Stimulated activated CD4-positive, alpha-beta T cell treated with anti-CD3 and anti-CD28 coated beads, Interleukin-4, amount 100 ng/mL, for 1 hour (primary cell): ENCODE measurements around the gene KCNK4.

Source experiments
- DNase-seq: peaks from one replicate; pipeline ENCODE4 v3.0.0-alpha.2; 2020

Gene KCNK4

DNA sequence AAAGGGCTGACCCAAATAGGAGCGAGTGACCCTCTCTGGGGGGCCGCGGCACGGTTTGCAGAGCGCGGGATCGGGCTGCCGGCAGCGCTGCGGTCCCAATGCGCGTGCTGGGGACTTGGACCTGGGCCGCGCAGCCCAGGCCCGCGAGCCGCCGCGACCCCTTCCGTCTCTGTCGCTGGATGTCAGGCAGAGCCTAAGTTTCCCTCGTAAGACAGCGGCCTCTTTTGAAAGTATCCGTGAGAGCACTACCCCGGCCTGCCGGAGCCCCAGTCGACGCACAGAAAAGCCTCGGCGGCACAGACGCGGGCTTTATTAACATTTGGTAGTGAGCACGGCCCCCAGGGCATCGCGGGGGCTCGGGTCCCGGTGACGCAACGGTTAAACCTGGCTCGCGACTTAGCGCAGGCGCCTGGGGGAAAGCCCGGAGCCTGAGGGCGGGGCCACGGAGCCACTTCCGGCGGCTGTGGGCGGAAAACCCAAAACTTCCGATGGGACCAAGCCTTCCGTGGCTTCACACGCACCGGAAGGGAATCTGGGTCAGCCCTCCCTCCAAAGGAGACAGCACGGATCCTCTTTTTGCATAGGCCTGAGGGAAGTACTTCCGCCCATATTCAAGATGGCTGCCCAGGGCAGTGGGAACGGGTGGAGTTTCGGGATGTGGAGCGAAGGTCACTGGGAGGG is 21.4 kb upstream of the KCNK4 start:
- peak; percentile 98 for DNase-seq

DNA sequence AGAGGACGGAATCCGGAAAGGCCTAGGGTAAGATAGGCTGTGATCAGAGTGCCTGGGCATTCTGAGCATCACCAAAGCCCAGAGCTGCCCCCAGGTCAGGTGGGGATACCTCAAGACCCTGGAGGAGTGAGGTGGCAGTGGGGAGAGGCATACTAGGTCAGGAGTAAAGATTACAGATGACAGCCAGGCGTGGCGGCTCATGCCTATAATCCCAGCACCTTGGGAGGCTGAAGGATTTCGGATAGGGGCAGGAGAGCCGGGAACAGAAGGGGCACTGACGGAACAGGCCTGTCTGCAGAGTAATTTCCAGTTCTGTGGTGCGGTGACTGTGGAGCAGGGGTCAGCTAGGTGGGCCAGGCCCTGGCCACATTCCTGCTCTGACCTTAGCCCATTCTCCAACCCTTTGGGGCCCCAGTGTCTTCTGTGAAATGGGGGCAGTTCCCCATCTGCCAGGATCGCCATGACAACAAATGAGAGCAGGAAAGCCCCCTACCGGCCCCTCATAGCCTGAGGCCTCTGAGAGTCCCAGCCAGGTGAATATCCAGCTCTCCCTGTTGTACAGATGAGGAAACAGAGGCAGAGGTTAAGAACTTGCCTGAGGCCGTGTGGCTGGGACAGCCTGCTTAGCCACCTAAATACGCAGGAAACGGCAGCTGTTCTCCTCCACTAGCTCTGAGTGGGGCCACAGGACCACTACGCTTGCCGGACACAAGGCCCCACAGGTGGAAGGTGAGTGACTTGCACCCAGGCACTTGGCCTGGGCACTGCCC is 15.9 kb upstream of the KCNK4 start:
- DNase-seq, result no peak

DNA sequence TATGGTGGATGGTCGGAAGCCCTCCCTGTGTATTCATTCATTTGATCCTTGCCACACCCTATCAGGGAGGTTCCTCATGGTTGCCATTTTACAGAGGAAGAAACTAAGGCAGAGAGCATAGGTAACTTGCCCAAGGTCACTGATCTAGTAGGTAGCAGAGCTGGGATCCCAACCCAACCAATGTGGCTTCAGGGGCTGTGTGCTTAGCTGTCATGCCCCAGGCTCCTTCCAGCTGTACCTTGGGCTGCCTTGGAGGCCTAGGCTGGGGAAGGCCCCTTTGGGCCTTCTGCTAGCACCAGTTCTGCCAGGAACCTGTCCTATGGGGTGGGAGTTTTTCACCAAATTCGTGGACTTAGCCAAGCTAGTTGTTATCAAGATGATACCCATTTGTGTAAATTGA is 15.3 kb upstream of the KCNK4 start:
- DNase-seq, result no peak

- DNase-seq, result no peak
These were observed 14.3 kb upstream of the KCNK4 start for GRCh38 chr11:64276653-64277431.

GRCh38 chr11:64278576-64279190 is 12.4 kb upstream of the KCNK4 start:
- DNase-seq, result no peak

DNA sequence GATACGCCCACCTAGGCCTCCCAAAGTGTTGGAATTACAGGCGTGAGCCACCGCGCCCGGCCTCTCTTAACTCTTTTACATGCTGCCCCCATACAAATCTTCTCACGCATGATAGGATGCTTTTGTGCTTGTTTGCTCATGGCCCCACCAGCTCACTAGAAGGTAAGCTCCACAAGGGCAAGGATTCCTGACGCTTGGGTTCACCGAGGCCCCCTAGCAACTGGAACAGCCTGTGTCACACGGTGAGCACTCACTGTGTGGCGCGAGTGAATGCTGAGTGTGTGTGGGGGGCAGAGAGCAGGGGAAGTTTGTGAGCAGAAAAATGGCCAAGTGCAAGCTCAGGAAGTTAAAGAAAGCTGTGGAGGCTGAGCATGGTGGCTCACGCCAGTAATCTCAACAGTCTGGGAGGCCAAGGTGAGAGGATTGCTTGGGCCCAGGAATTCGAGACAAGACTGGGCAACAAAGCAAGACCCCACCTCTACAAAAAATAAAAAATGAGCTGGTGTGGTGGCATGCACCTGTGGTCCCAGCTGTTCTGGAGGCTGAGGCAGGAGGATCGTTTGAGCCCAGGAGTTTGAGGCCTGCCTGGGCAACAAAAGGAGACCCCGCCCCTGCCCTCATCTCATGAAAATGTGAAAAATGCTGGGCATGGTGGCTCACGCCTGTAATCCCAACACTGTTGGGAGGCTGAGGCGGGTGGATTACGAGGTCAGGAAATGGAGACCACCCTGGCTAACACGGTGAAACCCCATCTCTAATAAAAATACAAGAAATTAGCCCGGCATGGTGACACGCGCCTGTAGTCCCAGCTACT is 8.9 kb upstream of the KCNK4 start:
- DNase-seq, result no peak

- DNase-seq, result no peak
These were observed 8.0 kb upstream of the KCNK4 start for GRCh38 chr11:64283092-64283491.

GRCh38 chr11:64284048-64284961 is 6.8 kb upstream of the KCNK4 start, which contains the start of gene BAD:
BAD (minus strand) TSS chr11:64284665; CDS start chr11:64284368, 297 bp downstream.
- peak; percentile 90 for DNase-seq

GRCh38 chr11:64284962-64285884 is 5.9 kb upstream of the KCNK4 start, which contains the start of gene GPR137:
GPR137 (plus strand) TSS chr11:64285848; CDS start chr11:64286525, 677 bp downstream.
- peak; percentile 91 for DNase-seq

DNA sequence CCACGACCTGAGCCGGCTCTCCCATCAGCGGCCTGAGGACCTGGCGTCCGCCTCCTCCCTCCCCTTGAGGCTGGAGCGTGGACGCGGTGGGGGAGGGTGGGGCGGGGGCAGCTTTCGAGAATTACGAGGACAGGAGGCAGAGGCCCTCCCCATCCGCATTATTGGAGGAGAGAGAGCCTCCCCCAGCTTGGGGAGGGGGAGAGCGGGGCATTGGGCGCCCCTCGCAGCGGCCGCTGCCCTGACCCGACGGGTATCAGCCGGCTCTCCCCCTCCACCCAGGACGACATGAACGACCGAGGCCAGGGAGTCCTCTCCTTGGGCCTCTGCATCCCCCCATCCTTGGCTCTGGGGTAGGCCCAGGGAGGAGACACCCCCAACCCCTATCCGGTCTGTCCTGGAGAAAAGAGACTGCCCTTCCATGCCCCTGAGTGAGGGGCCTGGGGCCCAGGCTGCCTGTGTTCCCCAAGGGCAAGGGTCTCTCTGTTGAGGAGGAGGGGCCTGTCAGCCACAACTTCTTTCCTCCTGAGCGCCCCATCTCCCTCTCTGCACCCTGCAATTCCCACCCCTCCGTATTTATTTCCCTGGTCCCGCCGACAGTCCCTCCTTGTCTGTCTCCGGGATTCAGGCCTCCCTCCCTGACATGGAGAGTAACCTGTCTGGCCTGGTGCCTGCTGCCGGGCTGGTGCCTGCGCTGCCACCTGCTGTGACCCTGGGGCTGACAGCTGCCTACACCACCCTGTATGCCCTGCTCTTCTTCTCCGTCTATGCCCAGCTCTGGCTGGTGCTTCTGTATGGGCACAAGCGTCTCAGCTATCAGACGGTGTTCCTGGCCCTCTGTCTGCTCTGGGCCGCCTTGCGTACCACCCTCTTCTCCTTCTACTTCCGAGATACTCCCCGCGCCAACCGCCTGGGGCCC is 5.0 kb upstream of the KCNK4 start:
- DNase-seq, result no peak

- no peak for DNase-seq
These were observed 4.3 kb upstream of the KCNK4 start for GRCh38 chr11:64286801-64287159.

DNA sequence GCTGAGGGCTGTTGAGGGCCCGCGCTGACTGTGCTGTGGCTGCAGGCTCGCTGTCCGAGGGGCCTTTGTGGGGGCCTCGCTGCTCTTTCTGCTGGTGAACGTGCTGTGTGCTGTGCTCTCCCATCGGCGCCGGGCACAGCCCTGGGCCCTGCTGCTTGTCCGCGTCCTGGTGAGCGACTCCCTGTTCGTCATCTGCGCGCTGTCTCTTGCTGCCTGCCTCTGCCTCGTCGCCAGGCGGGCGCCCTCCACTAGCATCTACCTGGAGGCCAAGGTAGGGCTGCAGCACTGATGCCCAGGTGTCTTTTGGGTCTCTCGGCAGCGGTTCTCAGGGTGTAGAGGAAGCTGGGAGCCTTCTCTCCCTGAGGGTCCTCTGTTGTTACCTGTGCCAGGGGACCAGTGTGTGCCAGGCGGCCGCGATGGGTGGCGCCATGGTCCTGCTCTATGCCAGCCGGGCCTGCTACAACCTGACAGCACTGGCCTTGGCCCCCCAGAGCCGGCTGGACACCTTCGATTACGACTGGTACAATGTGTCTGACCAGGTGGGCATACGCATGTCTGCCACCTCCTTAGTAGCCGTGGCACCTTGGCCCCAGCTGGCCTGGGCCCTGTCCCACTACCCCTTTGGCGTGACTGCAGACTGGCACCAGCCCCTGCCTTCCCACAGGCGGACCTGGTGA is 3.3 kb upstream of the KCNK4 start:
- no peak for DNase-seq

DNA sequence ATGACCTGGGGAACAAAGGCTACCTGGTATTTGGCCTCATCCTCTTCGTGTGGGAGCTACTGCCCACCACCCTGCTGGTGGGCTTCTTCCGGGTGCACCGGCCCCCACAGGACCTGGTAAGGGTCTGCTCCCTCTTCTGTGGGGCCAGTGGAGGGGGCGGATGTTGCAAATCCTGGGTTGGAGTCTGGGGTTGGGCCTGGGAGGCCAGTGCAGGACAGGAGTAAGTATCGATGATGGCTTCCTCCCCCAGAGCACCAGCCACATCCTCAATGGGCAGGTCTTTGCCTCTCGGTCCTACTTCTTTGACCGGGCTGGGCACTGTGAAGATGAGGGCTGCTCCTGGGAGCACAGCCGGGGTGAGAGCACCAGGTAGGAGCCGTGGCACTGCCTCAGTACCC is 2.8 kb upstream of the KCNK4 start:
- no peak for DNase-seq

- no peak for DNase-seq
These were observed 2.0 kb upstream of the KCNK4 start for GRCh38 chr11:64289002-64289564.

DNA sequence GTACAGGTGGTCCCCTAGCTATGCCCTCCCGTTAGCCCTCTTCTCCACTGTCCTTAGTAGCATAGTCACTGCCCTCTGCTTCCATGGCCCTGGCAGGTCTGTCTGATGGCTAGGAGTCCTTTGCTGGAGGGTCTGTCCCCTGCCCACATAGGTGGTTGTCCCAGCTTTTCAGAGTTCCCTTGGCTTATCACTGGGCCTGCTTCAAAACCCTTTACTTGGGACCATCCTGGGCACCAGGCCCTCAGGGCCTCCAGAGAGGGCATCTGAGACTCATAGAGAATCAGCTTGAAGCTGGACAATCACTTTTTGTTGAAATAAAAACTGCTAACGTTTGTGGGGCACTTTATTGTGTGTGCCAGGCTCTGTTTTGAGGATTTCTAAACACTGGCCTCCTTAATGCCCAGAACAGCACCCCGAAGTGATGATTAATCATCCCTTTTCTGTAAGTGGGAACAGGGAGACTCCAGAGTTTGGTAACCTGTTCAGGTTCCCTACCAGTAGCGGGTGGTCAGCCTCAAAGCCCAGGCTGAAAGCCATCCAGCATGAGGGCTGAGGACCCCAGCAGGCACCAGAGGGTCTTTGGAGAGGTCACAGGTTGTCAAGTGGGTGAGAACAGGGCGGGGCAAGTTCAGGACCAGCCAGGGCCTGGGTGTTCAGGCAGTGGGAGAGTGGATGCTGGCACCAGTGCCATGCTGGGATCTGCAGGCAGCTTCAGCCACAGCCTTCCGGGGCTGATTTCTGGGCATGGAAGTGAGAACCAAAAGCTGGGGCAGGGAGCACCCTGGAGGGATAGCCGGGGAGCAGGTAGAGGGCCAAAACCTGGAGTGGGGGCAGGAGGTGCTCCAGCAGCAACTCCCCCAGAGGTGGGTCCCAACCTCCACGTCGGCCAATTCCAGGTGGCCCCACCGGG is 495 bp upstream of the KCNK4 start:
- no peak for DNase-seq

- DNase-seq, result no peak
These were observed 804 bp downstream of the KCNK4 start for GRCh38 chr11:64291752-64292459.
